Measurements from ENCODE around the gene MED12L.

The MED12L gene

DNA sequence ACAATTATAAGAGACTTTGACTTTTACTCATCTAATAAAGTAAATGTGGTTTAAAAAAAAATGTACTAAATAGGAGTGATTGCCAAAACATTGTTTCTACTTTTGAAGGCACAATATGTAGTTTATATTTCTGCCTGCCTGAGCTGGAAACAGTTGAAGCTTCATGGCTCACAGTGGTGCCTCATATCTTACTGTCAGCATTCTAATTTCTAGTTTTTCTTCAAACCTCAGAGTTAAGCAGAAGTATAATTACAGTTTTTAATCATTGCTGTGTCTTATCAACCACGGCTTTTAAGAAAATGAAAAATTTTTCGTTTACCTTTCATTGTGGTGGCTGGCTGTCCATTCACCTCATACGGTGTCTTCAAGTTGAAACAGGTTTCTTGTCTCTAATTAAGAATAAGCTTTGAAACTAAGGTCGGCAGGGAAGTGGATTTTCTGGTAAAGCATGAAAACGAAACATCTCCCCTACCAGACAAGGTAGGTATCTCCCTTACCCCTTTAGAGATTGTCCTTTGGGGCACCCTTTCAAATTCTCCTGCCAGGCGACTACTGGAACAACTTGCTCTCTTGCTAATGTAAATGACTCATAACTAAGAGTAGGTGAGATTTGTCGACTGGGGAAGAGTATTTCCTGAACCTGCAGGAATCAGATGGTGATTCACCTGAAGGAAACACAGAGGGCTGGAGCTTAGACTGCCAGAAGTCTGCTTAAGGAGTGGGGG is 231.0 kb downstream of the MED12L start, which contains the start of gene GPR87:
TSS of gene GPR87 (minus strand) at position 554 of the 725 bp plus-strand sequence. CDS start 16,720 bp downstream, outside the sequence.
- in situ Hi-C loops (cut with MboI; ENCODE audit: low sequenced_read_pairs): no loop called here

DNA sequence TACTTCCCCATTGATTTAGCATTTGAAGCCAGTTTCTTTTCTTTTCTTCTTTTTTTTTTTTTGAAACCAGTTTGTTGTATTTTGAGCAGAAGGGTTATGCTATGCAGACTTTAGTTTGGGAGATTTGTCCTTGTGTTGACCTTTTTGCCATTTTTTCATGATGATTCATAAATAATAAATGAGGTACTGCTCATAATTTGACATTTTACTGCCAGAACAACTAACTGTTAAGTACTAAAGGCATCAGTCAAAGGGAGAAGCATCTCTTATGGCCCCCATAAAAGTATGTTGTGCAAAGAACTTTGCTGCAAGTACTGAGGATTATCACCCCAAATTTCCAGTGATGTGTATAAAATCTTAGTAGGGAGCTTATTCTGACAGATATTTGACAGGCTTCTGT is 232.8 kb downstream of the MED12L start:
- in situ Hi-C loops (cut with MboI; ENCODE audit: low sequenced_read_pairs): no loop called here

DNA sequence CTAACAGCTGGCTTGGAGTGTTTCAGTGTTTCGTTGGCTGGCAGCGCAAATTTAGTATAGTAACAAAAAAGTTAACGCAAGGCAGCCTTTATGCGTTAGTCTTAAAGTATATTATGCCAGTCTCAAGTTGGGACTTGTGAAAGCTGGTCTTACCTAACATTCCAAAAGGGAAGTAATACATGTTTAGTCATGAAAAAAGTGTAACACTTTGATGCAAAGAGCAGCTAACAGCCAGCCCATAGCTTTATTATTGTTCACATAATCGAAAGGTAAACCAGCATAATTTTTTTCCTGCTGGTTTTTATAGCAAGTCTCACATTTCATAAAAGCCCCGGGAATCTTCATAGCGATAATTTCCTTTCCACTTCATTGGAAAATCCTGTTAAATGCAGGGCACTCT is 233.5 kb downstream of the MED12L start:
- in situ Hi-C loops (cut with MboI; ENCODE audit: low sequenced_read_pairs): no loop called here

DNA sequence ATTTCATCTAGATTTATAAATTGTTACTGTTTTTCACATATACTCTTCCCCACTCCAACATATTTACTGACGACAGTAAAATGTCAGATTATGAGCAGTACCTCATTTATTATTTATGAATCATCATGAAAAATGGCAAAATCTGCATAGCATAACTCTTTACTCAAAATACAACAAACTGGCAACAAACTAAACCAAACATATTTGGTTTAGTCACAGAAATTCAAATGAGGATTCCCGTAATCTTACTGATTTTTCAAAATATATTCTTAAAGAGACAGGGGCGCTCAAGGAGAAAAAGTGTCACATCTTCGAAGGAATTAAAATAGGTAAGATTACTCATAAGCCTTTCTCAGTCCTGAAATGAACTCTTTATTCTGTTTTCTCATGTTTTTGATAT is 234.2 kb downstream of the MED12L start:
- in situ Hi-C loops (cut with MboI; ENCODE audit: low sequenced_read_pairs): no loop called here

DNA sequence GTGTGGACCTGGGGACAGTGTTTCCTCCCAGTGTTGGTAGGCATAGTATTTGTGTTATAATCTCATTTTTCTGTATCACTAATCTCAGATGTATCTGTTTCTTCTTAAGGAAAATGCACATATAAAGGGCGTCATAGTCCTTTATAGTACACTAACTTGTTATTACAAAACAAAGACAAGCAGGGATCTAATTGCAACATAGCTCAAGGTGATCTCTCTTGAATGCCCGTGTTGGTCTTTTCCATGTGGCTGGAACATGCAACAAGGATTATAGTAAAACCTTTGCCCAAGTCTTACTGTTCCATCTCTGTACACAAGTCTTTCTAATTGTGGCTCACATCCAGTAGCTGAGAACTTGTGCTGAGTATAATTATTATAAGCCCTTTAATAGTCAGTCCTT is 234.7 kb downstream of the MED12L start:
- in situ Hi-C loops (cut with MboI; ENCODE audit: low sequenced_read_pairs): no loop called here

DNA sequence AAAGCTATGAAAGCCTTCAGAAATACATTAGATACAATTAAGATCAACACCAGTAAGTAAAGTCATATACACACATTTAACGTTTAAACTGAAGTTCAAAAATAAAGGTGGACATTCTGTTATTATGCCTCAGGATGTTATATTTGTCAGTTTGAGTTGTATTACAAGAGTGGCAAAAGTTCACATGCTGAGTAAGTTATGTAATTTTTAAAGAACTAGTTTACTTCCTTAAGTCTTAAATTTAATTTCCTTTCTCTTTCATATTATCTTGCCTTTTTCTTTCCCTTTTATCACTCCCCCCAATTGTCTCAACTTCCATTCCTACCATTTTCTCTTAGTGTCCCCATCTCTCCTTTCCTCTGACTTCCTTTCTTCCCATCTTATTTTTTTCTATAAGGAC is 236.1 kb downstream of the MED12L start:
- in situ Hi-C loops (cut with MboI; ENCODE audit: low sequenced_read_pairs): no loop called here

DNA sequence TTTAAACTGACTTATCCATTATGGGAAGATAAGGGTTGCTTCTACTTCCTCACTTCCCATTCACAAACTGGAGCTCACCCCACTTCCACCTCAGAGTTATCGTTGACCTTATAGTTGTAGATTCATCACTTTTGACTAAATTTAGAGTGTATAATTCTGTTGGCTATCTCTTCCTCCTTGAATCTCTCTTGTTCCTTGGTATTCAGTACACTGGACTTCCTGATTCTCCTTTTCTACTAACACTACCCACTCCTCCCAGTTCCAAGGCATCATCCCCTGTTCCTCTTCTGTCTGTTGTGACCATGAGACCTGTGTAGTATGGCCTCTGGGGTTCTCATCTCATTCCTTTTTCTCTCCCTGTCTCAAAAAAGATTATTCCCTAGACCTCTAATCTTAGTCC is 237.0 kb downstream of the MED12L start:
- in situ Hi-C loops (cut with MboI; ENCODE audit: low sequenced_read_pairs): no loop called here

DNA sequence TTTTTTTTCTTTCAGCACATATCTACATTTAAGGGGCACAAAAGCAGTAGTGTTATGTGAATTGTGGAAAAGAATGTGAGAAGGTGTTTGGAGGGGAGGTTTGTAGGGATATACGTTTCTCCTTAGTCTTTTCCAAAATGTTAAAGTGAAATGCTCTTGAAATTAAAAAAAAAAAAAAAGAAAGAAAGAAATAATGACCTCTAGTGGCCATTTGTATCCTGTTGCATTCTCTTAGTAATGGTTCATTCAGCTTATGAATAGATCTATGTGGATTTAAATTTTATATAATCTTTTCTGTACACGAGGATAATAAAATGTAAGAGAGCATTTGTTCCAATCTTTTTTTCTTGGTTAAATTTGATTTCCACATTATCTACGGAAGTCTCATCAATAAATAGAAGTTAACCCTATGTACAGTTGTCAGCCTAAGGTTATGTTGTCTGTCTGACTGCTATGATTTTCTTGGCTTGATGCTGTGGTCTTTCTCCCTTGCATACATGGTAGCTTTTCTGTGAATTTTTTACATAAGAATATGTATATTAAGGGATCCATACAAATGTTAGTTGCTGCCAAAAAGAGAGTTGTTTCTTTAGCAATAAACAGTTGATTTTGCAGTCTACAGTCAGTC is 242.2 kb downstream of the MED12L start:
- in situ Hi-C loops (cut with MboI; ENCODE audit: low sequenced_read_pairs): no loop called here

DNA sequence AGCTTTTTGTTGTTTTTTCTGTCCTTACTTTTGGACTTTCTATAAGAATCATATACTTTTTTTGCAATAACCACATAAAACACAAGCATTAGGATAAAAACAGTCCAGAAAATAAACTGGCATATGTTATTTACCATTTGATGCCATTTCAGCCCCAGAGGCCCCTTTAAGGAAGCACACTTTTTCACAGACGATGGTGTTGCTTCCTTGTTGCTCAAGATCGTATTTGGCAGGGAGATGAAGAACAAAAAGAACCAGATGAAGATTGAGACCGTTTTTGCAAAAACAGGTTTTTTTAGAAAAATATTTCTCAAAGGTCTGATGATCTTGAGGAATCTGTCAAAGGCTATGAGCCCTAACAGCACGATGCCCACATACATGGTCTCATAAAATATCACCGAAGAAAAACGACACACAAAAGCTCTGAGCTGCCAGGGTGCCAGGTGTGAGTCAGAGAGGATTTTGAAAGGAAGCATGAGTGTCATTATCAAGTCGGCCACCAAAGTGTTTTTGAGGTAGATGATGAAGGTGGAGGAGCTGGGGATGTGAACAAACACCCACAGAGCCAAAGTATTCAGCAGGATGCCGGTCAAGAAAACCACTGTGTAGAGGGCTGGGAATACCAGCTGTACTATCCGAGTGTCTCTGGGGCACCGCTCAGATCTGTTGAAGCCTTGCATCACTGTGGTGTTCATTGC is 243.0 kb downstream of the MED12L start:
- in situ Hi-C loops (cut with MboI; ENCODE audit: low sequenced_read_pairs): no loop called here

DNA sequence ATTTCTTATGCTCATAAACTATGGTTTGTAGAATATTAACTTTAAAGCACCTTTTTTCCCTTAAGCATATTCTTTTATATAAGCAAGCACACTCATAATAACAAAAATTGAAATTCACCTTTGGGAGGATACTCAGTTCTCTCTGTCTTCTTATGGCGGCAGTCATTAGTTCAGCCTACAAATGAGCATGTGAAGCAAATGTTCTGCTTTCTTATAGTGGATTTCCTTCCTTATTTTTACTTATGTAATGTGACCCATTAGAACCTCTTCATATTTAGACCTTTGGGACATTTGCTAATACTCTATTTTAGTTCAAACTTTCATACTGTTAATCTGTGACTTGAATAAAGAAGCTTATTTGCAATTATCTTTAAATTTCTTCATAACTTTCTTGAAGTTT is 243.9 kb downstream of the MED12L start, which contains the start of gene P2RY13:
TSS of gene P2RY13 (minus strand) at position 187 of the 400 bp plus-strand sequence. CDS start at position 166, 21 bp downstream.
- in situ Hi-C loops (cut with MboI; ENCODE audit: low sequenced_read_pairs): no loop called here

DNA sequence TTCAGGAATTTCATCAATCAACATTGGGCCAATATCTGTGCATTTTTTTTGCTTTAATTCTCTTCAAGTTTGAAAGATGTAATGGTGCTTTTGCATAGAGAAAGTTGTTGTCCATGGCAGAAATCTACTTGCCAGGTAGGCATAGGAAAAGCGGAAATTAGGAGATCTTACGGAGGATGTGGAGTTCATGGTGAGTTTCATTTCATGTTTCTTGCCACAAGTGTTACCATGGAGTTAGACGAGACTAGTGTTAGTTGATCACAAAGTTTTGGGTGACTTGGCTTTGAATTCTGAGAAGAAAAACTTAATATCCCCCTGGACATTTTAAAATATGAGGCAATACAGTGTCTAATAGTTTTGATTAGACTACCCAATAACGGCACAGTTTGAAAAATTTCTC is 244.9 kb downstream of the MED12L start:
- in situ Hi-C loops (cut with MboI; ENCODE audit: low sequenced_read_pairs): no loop called here

DNA sequence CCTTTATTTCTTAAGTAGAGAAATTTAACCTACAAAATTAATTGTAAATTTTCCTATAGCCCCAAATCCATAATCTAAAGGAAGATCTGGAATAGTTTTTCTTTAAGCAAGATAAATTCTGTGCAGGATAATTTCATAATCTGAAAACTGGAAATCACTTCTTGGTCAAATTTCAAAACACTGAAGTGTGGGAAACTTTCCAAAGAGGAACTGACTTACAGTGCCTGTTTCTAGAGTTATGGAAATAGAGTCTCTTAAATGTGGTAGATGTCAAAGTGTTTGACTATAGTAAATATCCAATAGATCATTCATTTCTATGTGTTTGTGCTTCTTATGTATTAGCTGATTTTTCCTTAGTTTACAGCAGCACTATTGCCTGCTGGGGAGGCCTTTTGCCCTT is 245.4 kb downstream of the MED12L start:
- in situ Hi-C loops (cut with MboI; ENCODE audit: low sequenced_read_pairs): no loop called here

DNA sequence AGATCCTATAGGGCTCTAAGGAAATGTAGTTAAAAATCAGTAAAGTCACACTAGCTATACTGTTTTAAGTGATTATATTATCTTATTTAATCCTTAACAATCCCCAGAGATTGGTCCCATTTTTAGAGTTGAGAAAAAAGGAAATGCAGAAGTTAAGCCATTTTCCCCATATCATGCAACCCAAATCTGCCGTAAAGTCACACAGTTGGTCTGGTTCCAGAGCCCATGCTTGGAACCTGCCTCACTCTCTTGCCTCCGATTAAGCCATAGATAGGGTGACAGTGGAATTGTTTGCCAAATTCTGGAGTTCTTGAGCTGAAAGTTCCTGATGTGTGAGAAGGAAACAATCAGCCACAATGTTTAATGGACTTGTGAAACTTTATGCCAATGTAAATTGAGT is 246.2 kb downstream of the MED12L start:
- in situ Hi-C loops (cut with MboI; ENCODE audit: low sequenced_read_pairs): no loop called here

DNA sequence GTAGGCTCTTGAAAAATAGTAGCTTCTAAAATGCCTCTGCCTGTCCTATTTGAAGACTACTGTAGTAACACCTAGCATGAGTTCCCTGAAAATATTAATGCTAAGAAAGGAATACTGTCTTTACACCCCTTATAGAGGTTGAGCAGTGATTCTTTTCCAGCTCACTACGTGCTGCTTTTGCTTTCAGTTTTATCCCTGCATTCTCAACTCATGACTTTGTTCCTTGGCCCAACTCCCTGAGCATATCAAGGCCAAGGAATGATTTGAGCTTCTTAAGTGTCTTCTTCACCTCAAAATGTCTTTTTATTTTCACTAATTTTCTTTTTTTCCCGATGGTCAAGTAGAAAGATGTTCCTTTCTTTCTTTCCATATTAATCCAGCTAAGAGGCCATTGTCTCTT is 260.4 kb downstream of the MED12L start:
- in situ Hi-C loops (cut with MboI; ENCODE audit: low sequenced_read_pairs): no loop called here

DNA sequence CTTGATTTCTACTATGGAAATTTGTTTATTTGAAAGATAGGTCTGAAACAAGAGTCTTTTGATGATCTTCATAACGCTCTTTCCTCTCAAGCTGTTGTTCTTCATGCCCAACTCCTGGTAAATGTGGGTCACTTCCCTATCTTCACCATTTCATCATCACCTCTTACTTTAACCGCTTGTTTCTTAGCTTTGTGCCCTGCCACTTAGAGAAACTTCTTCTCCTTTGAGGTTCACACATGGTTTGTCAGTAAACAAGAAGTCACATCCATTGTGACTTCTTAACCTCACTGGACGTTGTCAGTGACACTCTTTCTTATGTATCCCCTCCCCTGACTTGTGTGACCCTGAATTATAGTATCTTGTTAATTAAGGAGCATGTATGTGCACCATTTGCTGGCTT is 260.8 kb downstream of the MED12L start:
- in situ Hi-C loops (cut with MboI; ENCODE audit: low sequenced_read_pairs): no loop called here

DNA sequence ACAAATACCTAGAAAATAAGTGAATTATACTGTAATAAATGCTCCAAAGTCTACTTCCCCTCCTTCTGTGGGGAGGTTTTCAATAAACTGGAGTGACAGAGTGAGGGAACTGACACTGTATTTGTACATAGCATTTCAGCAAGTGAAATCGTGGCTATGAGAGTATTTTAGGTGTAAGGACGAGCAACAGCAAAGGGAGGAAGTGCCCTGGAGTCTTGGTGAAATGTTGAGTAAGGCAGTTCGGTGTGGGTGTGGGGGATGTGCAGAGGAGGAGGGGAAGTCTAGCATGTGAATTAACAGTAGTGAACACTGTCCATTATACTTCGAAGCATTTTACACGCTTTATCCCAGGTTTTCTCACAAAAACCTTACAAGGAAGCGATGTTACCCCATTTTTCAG is 262.0 kb downstream of the MED12L start:
- in situ Hi-C loops (cut with MboI; ENCODE audit: low sequenced_read_pairs): no loop called here

DNA sequence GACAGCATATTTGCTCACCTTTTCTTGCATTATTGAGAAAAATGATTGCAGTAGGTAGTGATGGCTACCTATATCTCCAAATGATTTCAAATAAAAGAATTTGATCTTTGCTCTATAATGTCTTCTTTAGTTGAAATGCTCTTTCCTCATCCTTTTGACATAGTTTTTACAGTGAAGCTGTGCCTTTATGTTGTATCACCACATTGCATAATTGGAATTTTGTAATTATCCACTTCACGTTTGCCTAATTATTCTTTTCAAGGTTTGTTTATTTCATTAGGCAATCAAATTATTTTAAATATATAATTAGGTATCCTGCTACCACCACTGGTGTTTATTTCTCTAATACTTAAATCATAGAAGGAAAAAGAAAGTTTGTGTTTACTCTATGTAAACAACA is 265.2 kb downstream of the MED12L start:
- in situ Hi-C loops (cut with MboI; ENCODE audit: low sequenced_read_pairs): no loop called here

DNA sequence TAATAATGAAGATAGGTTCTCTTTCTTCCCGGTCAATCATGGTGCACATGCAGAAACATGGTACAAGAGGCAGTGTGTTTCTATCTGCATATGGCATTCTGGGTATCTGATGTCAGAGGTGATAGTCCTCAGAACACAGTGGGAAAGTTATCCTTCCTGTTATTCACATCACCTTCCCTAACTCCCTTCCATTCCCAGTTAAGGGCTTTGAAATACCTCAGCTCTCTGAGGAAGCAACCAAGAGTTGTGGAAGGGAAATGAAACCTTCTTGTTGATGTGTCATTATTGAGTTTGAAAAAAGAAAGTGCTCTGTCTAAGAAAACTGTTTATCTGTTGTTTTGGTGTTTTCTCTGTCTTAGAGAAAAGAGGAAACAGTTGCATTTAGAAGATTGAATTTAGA is 265.8 kb downstream of the MED12L start:
- in situ Hi-C loops (cut with MboI; ENCODE audit: low sequenced_read_pairs): no loop called here

DNA sequence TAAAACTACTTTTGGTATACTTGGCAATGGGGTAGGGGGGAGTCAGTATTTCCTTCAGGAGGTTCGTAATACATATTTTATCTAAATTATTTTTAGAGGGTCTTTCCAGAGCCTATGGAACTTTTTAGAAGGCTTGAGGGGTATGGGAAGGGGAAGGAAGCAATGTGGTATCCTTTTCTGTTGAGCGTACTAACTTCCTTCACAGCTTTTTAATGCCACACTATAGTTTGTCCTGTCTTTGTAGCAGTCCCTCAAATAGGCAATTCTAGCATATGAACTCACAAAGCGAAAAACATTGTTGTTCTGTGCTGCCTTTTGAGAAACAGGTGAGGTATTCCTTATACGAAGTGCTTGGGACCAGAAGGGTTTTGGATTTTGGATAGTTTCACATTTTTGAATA is 266.2 kb downstream of the MED12L start:
- in situ Hi-C loops (cut with MboI; ENCODE audit: low sequenced_read_pairs): no loop called here

DNA sequence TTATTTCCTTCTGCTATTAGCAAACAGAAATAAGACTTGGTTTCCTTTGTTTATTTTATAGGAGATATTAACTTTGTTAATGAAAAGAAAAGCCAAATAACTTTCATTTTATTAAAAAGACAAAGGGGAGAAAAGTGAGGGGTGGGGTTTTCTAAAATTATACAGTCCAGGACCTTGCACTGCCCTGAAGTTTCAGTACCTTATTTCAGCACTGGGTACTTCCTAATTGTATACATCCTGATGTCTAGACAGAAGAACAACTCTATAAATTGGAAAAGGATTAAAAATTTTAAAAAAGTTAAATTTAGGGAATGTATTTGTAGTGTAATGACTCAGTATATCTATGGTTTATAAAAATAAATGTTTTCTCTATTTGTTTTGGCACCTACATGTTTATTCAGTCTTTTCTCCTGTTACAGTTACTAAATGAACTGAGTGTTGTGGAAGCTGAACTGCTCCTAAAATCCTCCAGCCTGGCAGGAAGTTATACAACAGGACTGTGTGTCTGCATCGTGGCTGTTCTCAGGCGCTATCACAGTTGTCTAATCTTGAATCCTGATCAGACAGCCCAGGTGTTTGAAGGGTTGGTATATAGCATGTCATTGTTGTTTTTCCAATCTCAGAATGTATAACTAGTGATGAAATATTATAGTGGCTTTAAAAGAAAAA is 271.5 kb downstream of the MED12L start:
- in situ Hi-C loops (cut with MboI; ENCODE audit: low sequenced_read_pairs): no loop called here

DNA sequence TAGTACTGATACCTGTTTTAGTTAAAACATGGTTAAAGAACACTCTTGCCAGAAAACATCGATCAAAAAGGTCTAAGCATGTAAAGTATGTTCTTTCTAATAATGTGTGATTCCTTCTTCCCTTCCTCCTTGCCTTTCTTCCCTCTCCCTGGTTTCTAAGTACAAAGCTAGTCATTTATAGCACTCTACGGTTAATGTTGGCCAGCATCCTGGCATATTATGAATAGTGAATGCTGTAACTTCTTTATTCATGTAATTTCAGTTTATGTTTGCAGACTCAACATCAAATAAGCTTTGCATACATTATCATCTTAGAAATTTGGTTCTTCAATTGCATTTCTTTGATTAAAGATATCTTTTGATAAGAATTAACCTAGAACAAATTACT is 272.0 kb downstream of the MED12L start:
- in situ Hi-C loops (cut with MboI; ENCODE audit: low sequenced_read_pairs): no loop called here

Measured in hTERT RPE-1 (cell line).